GM12878 (cell line): ENCODE data around the gene IL1RL1. TPM values are rescaled to one million over a fixed set of nuclear protein-coding genes. Genes with fewer than 3 reads are reported as not detected.

Experiments used
- ATF7 ChIP-seq: fragments of 450-650 bp; IDR thresholded peaks from 2 replicates; pipeline ENCODE4 v1.6.1; 2016; ENCODE audit warnings: low read depth, mild to moderate bottlenecking
- BCL11A ChIP-seq: IDR thresholded peaks from 2 replicates; pipeline ENCODE4 v1.6.1; 2011; ENCODE audit warnings: low read depth, low read length
- BHLHE40 ChIP-seq, 2 experiments: fragments of 450-650 bp in 1 of 2; IDR thresholded peaks; 2 replicates each; pipeline ENCODE4 v1.6.1; 2011 to 2017; ENCODE audit warnings: low read depth in 2 of 2, borderline replicate concordance in 1 of 2, improper control_type of control experiment in 1 of 2, low read length in 1 of 2, mild to moderate bottlenecking in 1 of 2
- CBFB ChIP-seq: IDR thresholded peaks from 2 replicates; pipeline ENCODE4 v1.6.1; 2016; ENCODE audit warnings: antibody characterized with exemption, low read depth
- KLF5 ChIP-seq: fragments of 450-650 bp; IDR thresholded peaks from 2 replicates; pipeline ENCODE4 v1.6.1; 2014; ENCODE audit warnings: mild to moderate bottlenecking; ENCODE audit not compliant: partially characterized antibody
- NBN ChIP-seq: fragments of 450-650 bp; IDR thresholded peaks from 2 replicates; pipeline ENCODE4 v1.6.1; 2016
- NRF1 ChIP-seq: conservative IDR thresholded peaks from 2 replicates; pipeline ENCODE4 v1.6.1; 2011; ENCODE audit warnings: mild to moderate bottlenecking, low read depth, low read length, improper control_type of control experiment
- PKNOX1 ChIP-seq: fragments of 450-650 bp; IDR thresholded peaks from 2 replicates; pipeline ENCODE4 v1.6.1; 2016; ENCODE audit warnings: mild to moderate bottlenecking
- PML ChIP-seq: IDR thresholded peaks from 2 replicates; pipeline ENCODE4 v1.6.1; 2012; ENCODE audit warnings: low read length, inconsistent platforms
- RELA ChIP-seq: fragments of 450-650 bp; IDR thresholded peaks from 2 replicates; pipeline ENCODE4 v1.8.0; 2014; ENCODE audit warnings: borderline replicate concordance; ENCODE audit not compliant: partially characterized antibody
- RUNX3 ChIP-seq: IDR thresholded peaks from 2 replicates; pipeline ENCODE4 v1.6.1; 2012; ENCODE audit warnings: low read length, inconsistent platforms
- SP1 ChIP-seq: IDR thresholded peaks from one replicate; pipeline ENCODE4 v1.6.1; 2011; ENCODE audit warnings: low read depth, low read length
- TCF12 ChIP-seq: IDR thresholded peaks from 2 replicates; pipeline ENCODE4 v1.6.1; 2011; ENCODE audit warnings: low read depth, mild to moderate bottlenecking, low read length
- TCF3 ChIP-seq: IDR thresholded peaks from 2 replicates; pipeline ENCODE4 v1.6.1; 2012; ENCODE audit warnings: low read depth, mild to moderate bottlenecking, low read length, borderline replicate concordance; ENCODE audit not compliant: insufficient read depth
- ZNF687 ChIP-seq: fragments of 450-650 bp; IDR thresholded peaks from 2 replicates; pipeline ENCODE4 v1.6.1; 2017; ENCODE audit warnings: mild to moderate bottlenecking, moderate library complexity
- ZZZ3 ChIP-seq: IDR thresholded peaks from 2 replicates; pipeline ENCODE4 v1.6.1; 2011; ENCODE audit warnings: low read depth; ENCODE audit not compliant: control insufficient read depth, insufficient read length
- polyA plus RNA-seq, 11 experiments: library from polyadenylated mRNA; depleted of rRNA in 4 of 11; unstranded in 6 of 11; stranded (reverse) in 5 of 11; fragments of >200 nt; fragmentation: Nextera tagmentation in 4 of 11; fragmentation: Illumina TruSeq in 1 of 11; extraction: Ambion mirVana in 4 of 11; extraction: Trizol in 1 of 11; gene quantifications; 1 replicate in 1 of 11; 2 replicates in 10 of 11; pipeline versions ENCODE4 v1.2.1 to v1.2.3, GENCODE V29; 2011 to 2016; ENCODE audit warnings: inconsistent platforms in 2 of 11, missing spikeins in 2 of 11, low read depth in 1 of 11
- total RNA-seq, 4 experiments: library from RNA; depleted of rRNA in 3 of 4; stranded (reverse); fragments of >200 nt in 3 of 4; fragmentation: Illumina TruSeq in 1 of 4; extraction: Trizol in 1 of 4; gene quantifications; 2 replicates each; pipeline versions ENCODE4 v1.2.1 to v1.2.3, GENCODE V29; 2013 to 2021
- TF ChIP-seq, protein P1 (sequence below): fragments of 150-350 bp; IDR thresholded peaks from 2 replicates; pipeline ENCODE4 v1.6.1; 2016; ENCODE audit warnings: low read depth, low read length
- TF ChIP-seq, protein P2 (sequence below): fragments of 450-650 bp; formaldehyde crosslinking; IDR thresholded peaks from 2 replicates; pipeline ENCODE4 v1.5.0; 2022; ENCODE audit warnings: mild to moderate bottlenecking, missing genetic modification characterization

Gene IL1RL1
- total and polyA plus RNA-seq, 10 of the 15 experiments (the other 5 are each of a cell fraction or from before 2014, with no cell fraction given): 0.08 to 0.18 TPM; not detected in 8

GRCh38 chr2:102387763-102388546, 76.6 kb downstream of the IL1RL1 start (continued):
- TF ChIP-seq, protein P1, sequence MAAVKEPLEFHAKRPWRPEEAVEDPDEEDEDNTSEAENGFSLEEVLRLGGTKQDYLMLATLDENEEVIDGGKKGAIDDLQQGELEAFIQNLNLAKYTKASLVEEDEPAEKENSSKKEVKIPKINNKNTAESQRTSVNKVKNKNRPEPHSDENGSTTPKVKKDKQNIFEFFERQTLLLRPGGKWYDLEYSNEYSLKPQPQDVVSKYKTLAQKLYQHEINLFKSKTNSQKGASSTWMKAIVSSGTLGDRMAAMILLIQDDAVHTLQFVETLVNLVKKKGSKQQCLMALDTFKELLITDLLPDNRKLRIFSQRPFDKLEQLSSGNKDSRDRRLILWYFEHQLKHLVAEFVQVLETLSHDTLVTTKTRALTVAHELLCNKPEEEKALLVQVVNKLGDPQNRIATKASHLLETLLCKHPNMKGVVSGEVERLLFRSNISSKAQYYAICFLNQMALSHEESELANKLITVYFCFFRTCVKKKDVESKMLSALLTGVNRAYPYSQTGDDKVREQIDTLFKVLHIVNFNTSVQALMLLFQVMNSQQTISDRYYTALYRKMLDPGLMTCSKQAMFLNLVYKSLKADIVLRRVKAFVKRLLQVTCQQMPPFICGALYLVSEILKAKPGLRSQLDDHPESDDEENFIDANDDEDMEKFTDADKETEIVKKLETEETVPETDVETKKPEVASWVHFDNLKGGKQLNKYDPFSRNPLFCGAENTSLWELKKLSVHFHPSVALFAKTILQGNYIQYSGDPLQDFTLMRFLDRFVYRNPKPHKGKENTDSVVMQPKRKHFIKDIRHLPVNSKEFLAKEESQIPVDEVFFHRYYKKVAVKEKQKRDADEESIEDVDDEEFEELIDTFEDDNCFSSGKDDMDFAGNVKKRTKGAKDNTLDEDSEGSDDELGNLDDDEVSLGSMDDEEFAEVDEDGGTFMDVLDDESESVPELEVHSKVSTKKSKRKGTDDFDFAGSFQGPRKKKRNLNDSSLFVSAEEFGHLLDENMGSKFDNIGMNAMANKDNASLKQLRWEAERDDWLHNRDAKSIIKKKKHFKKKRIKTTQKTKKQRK: no peak
- peak; percentile 50; the same call in 1 of the 2 replicates for TF ChIP-seq BCL11A
- TF ChIP-seq CBFB: 0 out of 2 replicates have a peak, but pooled peaks have one; percentile 27
- peak; percentile 42 for TF ChIP-seq RELA
- TF ChIP-seq NBN: peak; percentile 84
- TF ChIP-seq ZNF687: peak; percentile 13; the same call in 1 of the 2 replicates
- TF ChIP-seq, protein P2, sequence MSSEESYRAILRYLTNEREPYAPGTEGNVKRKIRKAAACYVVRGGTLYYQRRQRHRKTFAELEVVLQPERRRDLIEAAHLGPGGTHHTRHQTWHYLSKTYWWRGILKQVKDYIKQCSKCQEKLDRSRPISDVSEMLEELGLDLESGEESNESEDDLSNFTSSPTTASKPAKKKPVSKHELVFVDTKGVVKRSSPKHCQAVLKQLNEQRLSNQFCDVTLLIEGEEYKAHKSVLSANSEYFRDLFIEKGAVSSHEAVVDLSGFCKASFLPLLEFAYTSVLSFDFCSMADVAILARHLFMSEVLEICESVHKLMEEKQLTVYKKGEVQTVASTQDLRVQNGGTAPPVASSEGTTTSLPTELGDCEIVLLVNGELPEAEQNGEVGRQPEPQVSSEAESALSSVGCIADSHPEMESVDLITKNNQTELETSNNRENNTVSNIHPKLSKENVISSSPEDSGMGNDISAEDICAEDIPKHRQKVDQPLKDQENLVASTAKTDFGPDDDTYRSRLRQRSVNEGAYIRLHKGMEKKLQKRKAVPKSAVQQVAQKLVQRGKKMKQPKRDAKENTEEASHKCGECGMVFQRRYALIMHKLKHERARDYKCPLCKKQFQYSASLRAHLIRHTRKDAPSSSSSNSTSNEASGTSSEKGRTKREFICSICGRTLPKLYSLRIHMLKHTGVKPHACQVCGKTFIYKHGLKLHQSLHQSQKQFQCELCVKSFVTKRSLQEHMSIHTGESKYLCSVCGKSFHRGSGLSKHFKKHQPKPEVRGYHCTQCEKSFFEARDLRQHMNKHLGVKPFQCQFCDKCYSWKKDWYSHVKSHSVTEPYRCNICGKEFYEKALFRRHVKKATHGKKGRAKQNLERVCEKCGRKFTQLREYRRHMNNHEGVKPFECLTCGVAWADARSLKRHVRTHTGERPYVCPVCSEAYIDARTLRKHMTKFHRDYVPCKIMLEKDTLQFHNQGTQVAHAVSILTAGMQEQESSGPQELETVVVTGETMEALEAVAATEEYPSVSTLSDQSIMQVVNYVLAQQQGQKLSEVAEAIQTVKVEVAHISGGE: no peak
- no peak for TF ChIP-seq NRF1
- peak; percentile 91 for TF ChIP-seq TCF12
- TF ChIP-seq ZZZ3: no peak
- no peak for TF ChIP-seq KLF5
- peak; percentile 66 for TF ChIP-seq RUNX3
- 0 out of 4 replicates have a peak, but pooled peaks of 1 of the 2 experiments have one; percentile 3 for TF ChIP-seq BHLHE40 (IDR thresholded peaks at IDR 0.05; ENCODE audit: borderline replicate concordance in 1 of 2, low read depth in 2 of 2, low read length in 1 of 2)
- peak; percentile 85 for TF ChIP-seq TCF3
- TF ChIP-seq PKNOX1: peak; percentile 25; the same call in 1 of the 2 replicates
- peak; percentile 13; the same call in 1 of the 2 replicates for TF ChIP-seq PML
- TF ChIP-seq SP1: peak; percentile 12
- TF ChIP-seq ATF7: 0 out of 2 replicates have a peak, but pooled peaks have one; percentile 9
